ENCODE results near the gene ERICH2.

Gene ERICH2

DNA sequence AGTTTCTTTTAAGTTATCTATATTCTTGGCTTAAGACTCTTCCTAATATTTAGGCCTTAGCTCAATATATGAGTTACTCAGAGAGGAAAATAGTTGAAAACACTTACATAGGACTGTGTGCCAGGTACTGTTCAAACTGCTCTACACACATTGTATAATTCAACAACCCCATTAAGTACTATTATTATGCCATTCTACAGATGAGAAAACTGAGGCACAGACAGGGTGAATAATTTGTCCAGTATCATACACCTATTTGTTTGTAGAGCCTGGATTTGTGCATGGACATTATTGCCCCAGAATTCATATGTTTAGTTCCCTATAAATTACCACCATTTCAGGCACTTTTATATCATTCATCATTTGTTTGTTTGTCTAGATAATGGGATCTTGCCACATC is 28.8 kb downstream of the ERICH2 start (continued):
- no peak for TF ChIP-seq BACH2 (CRISPR knock-in tag; IDR thresholded peaks at IDR 0.05; ENCODE audit: borderline replicate concordance)
- TF ChIP-seq TOX (CRISPR knock-in tag; IDR thresholded peaks at IDR 0.05; ENCODE audit: borderline replicate concordance) = no peak
- TF ChIP-seq SNAI2 (CRISPR knock-in tag; IDR thresholded peaks at IDR 0.05) = no peak

DNA sequence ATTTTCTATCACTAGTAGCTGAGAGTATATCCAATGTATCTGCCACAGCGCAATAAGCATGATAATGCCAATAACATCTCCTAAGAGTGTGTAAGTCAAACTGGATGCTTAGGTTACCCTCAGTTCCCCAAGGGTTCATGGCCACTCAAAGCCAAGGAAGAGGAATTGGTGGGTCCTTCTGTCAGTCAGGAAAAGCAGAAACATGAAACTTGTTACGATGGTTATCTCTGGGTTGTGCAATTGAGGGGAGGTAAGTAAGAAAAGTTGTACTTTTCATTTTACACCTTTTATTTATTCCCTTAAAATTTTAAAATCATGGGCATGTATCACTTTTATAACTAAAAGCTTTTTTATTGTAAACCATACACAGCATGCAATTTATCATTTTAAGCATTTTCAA is 36.4 kb downstream of the ERICH2 start:
- no peak for ATAC-seq

DNA sequence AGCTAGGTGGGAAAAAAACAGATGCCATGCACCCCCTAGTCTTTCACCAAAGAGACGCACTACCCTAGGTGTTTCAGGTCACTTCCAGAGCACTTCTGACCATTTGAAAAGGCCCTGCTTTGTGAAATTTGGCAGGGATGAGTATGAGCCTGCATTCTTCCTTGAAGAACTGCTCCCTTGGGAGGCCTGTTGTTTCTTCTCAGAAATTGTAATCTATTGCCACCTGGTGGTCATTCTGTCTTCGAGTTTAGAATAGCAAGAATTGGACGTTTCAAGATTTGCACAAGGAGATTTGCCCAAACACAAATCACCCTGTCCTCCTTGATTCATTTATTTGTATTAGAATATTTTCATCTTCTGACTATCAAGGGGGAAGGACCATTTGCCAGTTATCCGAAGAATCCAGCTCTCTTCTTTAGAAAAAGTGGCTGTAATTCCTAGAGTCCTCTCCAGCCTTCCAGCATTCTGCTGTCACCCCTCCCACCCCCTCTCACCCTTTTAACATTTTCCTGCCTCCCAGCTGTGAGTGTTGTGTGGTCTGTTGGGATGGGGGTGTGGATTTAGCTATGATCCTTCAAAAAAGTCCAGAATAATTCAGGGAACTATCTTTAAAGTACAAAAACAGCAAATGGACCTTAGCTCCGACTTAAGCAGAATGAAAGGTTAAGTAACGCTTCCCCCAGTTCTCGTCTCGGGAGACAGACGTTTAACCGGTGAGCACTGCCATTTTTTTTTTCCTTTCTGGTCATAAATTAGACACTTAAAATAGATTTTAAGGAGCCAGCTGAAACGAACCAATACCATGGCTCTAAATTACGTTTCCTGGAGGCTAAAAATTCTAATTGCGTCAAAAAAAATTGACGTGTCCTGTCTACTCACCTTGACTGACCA is 42.8 kb downstream of the ERICH2 start:
- TF ChIP-seq TCF4 (CRISPR knock-in tag; IDR thresholded peaks at IDR 0.05; ENCODE audit: borderline replicate concordance) (no peak), ZFP3 (CRISPR knock-in tag; IDR thresholded peaks at IDR 0.05) (no peak), PPARA (CRISPR knock-in tag; IDR thresholded peaks at IDR 0.05; ENCODE audit: borderline replicate concordance) (no peak), ZNF8 (CRISPR knock-in tag; IDR thresholded peaks at IDR 0.05) (no peak), RARB (CRISPR knock-in tag; IDR thresholded peaks at IDR 0.05) (no peak), ISL1 (CRISPR knock-in tag; IDR thresholded peaks at IDR 0.05) (no peak), ARNTL (CRISPR knock-in tag; IDR thresholded peaks at IDR 0.05; ENCODE audit: borderline replicate concordance, low read depth) (no peak), ZNF70 (CRISPR knock-in tag; IDR thresholded peaks at IDR 0.05) (no peak)
- TF ChIP-seq, protein P1, sequence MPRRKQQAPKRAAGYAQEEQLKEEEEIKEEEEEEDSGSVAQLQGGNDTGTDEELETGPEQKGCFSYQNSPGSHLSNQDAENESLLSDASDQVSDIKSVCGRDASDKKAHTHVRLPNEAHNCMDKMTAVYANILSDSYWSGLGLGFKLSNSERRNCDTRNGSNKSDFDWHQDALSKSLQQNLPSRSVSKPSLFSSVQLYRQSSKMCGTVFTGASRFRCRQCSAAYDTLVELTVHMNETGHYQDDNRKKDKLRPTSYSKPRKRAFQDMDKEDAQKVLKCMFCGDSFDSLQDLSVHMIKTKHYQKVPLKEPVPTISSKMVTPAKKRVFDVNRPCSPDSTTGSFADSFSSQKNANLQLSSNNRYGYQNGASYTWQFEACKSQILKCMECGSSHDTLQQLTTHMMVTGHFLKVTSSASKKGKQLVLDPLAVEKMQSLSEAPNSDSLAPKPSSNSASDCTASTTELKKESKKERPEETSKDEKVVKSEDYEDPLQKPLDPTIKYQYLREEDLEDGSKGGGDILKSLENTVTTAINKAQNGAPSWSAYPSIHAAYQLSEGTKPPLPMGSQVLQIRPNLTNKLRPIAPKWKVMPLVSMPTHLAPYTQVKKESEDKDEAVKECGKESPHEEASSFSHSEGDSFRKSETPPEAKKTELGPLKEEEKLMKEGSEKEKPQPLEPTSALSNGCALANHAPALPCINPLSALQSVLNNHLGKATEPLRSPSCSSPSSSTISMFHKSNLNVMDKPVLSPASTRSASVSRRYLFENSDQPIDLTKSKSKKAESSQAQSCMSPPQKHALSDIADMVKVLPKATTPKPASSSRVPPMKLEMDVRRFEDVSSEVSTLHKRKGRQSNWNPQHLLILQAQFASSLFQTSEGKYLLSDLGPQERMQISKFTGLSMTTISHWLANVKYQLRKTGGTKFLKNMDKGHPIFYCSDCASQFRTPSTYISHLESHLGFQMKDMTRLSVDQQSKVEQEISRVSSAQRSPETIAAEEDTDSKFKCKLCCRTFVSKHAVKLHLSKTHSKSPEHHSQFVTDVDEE (CRISPR knock-in tag; IDR thresholded peaks at IDR 0.05) = no peak
- TF ChIP-seq, protein P2, sequence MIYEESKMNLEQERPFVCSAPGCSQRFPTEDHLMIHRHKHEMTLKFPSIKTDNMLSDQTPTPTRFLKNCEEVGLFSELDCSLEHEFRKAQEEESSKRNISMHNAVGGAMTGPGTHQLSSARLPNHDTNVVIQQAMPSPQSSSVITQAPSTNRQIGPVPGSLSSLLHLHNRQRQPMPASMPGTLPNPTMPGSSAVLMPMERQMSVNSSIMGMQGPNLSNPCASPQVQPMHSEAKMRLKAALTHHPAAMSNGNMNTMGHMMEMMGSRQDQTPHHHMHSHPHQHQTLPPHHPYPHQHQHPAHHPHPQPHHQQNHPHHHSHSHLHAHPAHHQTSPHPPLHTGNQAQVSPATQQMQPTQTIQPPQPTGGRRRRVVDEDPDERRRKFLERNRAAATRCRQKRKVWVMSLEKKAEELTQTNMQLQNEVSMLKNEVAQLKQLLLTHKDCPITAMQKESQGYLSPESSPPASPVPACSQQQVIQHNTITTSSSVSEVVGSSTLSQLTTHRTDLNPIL (CRISPR knock-in tag; IDR thresholded peaks at IDR 0.05; ENCODE audit: low read depth) = no peak
- peak; percentile 52 for ATAC-seq

More for the DNA sequence above, 36.4 kb downstream of the ERICH2 start:
- no peak for TF ChIP-seq ZNF565 (CRISPR knock-in tag; conservative IDR thresholded peaks at IDR 0.05; ENCODE audit: low read depth)
- TF ChIP-seq, protein P3, sequence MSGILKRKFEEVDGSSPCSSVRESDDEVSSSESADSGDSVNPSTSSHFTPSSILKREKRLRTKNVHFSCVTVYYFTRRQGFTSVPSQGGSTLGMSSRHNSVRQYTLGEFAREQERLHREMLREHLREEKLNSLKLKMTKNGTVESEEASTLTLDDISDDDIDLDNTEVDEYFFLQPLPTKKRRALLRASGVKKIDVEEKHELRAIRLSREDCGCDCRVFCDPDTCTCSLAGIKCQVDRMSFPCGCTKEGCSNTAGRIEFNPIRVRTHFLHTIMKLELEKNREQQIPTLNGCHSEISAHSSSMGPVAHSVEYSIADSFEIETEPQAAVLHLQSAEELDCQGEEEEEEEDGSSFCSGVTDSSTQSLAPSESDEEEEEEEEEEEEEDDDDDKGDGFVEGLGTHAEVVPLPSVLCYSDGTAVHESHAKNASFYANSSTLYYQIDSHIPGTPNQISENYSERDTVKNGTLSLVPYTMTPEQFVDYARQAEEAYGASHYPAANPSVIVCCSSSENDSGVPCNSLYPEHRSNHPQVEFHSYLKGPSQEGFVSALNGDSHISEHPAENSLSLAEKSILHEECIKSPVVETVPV (CRISPR knock-in tag; IDR thresholded peaks at IDR 0.05) = no peak
- no peak for TF ChIP-seq ZC3H10 (CRISPR knock-in tag; IDR thresholded peaks at IDR 0.05)
- no peak for TF ChIP-seq ZNF8 (CRISPR knock-in tag; IDR thresholded peaks at IDR 0.05)
- TF ChIP-seq, protein P2 (CRISPR knock-in tag; IDR thresholded peaks at IDR 0.05; ENCODE audit: low read depth) = no peak
- TF ChIP-seq ARNTL (CRISPR knock-in tag; IDR thresholded peaks at IDR 0.05; ENCODE audit: borderline replicate concordance, low read depth) = no peak
- TF ChIP-seq RARB (CRISPR knock-in tag; IDR thresholded peaks at IDR 0.05) = no peak
- TF ChIP-seq, protein P4, sequence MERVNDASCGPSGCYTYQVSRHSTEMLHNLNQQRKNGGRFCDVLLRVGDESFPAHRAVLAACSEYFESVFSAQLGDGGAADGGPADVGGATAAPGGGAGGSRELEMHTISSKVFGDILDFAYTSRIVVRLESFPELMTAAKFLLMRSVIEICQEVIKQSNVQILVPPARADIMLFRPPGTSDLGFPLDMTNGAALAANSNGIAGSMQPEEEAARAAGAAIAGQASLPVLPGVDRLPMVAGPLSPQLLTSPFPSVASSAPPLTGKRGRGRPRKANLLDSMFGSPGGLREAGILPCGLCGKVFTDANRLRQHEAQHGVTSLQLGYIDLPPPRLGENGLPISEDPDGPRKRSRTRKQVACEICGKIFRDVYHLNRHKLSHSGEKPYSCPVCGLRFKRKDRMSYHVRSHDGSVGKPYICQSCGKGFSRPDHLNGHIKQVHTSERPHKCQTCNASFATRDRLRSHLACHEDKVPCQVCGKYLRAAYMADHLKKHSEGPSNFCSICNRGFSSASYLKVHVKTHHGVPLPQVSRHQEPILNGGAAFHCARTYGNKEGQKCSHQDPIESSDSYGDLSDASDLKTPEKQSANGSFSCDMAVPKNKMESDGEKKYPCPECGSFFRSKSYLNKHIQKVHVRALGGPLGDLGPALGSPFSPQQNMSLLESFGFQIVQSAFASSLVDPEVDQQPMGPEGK (CRISPR knock-in tag; IDR thresholded peaks at IDR 0.05; ENCODE audit: borderline replicate concordance) = no peak
- TF ChIP-seq BACH2 (CRISPR knock-in tag; IDR thresholded peaks at IDR 0.05; ENCODE audit: borderline replicate concordance) = no peak
- TF ChIP-seq ZNF70 (CRISPR knock-in tag; IDR thresholded peaks at IDR 0.05) = no peak

All from SK-N-SH treated with all-trans-retinoic acid at 6 μM for 48 hours (cell line).